ENCODE data around the gene GGT7. TPM values are rescaled to one million over a fixed set of nuclear protein-coding genes. Genes with fewer than 3 reads are reported as not detected.

The GGT7 gene, protein sequence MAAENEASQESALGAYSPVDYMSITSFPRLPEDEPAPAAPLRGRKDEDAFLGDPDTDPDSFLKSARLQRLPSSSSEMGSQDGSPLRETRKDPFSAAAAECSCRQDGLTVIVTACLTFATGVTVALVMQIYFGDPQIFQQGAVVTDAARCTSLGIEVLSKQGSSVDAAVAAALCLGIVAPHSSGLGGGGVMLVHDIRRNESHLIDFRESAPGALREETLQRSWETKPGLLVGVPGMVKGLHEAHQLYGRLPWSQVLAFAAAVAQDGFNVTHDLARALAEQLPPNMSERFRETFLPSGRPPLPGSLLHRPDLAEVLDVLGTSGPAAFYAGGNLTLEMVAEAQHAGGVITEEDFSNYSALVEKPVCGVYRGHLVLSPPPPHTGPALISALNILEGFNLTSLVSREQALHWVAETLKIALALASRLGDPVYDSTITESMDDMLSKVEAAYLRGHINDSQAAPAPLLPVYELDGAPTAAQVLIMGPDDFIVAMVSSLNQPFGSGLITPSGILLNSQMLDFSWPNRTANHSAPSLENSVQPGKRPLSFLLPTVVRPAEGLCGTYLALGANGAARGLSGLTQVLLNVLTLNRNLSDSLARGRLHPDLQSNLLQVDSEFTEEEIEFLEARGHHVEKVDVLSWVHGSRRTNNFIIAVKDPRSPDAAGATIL
- 58.4 and 59.1 TPM in 2 replicates for total RNA-seq
- long read RNA-seq, partial matches to known transcripts: 18 of 35 reads
- long read RNA-seq, other reads (novel, unspliced or antisense): 13 of 35 reads

DNA sequence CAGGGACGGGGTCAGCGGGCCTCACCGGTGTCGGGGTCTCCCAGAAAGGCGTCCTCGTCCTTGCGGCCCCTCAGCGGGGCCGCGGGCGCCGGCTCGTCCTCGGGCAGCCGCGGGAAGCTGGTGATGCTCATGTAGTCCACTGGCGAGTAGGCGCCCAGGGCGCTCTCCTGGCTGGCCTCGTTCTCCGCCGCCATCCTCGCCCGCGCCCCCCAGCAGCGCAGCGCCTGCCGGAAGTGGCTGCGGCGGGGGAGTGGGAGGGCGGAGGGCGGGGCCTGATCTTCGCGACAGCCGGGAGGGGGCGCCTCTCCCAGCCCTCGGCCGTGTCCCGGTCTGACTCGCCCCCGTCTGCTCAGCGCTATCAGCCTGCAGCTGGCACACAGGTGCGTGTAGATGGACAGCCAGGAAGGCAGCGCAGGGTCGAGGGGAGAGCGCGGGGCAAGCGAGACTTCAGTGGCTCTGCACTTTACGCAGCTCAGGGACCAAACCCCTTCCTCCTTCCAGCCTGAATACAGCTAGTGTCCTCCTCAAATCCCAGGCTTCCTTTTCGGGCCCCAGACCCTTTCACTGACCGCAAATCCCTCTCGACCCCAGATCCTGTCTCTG is at the start of gene GGT7:
Gene GGT7, minus strand, starts transcription at position 235 of the 603 bp plus-strand sequence. Its CDS starts 41 bp downstream, at position 194.
- Mint-ChIP-seq H3K27ac (peak within 1 kb of the TSS; percentile 60), H3K4me3 (ENCODE audit: low read depth) (peak within 1 kb of the TSS; percentile 80)

DNA sequence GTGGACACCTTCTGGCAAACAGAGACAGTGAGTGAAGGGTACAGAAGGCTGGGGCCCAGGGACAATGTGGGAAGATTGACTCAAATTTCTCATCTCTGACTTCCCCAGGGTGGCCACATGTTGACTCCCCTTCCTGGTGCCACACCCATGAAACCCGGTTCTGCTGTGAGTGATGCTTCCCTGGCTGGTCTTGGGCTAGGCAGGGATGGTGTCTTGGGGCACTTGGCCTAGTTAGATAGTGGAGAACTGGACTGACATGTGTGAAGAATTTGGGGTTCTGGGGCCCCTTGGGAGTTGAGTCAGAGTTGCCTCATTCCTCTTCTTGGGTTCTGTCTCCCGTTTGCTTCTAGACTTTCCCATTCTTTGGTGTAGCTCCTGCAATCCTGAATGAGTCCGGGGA is 48.8 kb upstream of the GGT7 start:
- Mint-ChIP-seq H3K4me3 (ENCODE audit: low read depth) (no peak overlapping the region), H3K9me3 (ENCODE audit: low read depth) (no peaks in the 10 kb centered on the region), H3K36me3 (ENCODE audit: insufficient read depth) (peaks cover 12% of the 10 kb centered on the region), H3K27ac (no peak overlapping the region), H3K4me1 (ENCODE audit: low read depth) (peaks cover 6% of the 10 kb centered on the region), H3K27me3 (no peaks in the 10 kb centered on the region)
- no peak for DNase-seq (ENCODE audit: low spot score, unreplicated experiment)
- TF ChIP-seq, protein P1, sequence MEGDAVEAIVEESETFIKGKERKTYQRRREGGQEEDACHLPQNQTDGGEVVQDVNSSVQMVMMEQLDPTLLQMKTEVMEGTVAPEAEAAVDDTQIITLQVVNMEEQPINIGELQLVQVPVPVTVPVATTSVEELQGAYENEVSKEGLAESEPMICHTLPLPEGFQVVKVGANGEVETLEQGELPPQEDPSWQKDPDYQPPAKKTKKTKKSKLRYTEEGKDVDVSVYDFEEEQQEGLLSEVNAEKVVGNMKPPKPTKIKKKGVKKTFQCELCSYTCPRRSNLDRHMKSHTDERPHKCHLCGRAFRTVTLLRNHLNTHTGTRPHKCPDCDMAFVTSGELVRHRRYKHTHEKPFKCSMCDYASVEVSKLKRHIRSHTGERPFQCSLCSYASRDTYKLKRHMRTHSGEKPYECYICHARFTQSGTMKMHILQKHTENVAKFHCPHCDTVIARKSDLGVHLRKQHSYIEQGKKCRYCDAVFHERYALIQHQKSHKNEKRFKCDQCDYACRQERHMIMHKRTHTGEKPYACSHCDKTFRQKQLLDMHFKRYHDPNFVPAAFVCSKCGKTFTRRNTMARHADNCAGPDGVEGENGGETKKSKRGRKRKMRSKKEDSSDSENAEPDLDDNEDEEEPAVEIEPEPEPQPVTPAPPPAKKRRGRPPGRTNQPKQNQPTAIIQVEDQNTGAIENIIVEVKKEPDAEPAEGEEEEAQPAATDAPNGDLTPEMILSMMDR (IDR thresholded peaks at IDR 0.05; ENCODE audit: unreplicated experiment): no peak

More for the DNA sequence above, at the start of gene GGT7:
- H3K27me3 Mint-ChIP-seq: peaks cover 21% of the 10 kb centered on the region
- peak; percentile 94 for DNase-seq (ENCODE audit: low spot score, unreplicated experiment)
- TF ChIP-seq, protein P1 (IDR thresholded peaks at IDR 0.05; ENCODE audit: unreplicated experiment): peak; percentile 86
- peaks cover 1% of the 10 kb centered on the region for H3K36me3 Mint-ChIP-seq (ENCODE audit: insufficient read depth)
- peaks cover 32% of the 10 kb centered on the region for H3K4me1 Mint-ChIP-seq (ENCODE audit: low read depth)
- H3K9me3 Mint-ChIP-seq (ENCODE audit: low read depth): no peaks in the 10 kb centered on the region

DNA sequence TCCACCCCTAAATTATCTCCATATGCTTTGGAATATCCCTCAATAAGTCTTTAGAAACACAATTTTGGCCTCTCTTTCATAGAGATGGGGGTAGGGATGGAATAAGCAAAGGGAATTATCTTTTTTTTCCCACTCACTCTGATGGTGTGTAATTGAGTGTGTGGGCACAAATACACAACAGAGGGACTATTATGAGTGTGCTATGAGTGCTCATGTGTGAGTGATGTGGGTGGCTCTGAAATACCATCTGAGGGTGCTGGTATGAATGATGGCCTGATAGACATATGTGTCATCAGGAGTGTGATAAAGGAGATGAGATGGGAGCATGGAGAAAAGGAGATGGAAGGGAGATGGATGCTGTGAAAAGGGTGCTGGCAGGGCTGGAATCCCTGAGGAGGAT is 47.4 kb upstream of the GGT7 start:
- Mint-ChIP-seq H3K9me3 (ENCODE audit: low read depth) (no peaks in the 10 kb centered on the region), H3K27ac (no peak overlapping the region), H3K27me3 (no peaks in the 10 kb centered on the region), H3K4me3 (ENCODE audit: low read depth) (no peak overlapping the region), H3K4me1 (ENCODE audit: low read depth) (peaks cover 7% of the 10 kb centered on the region), H3K36me3 (ENCODE audit: insufficient read depth) (peaks cover 9% of the 10 kb centered on the region)
- TF ChIP-seq, protein P1 (IDR thresholded peaks at IDR 0.05; ENCODE audit: unreplicated experiment): no peak
- no peak for DNase-seq (ENCODE audit: low spot score, unreplicated experiment)

DNA sequence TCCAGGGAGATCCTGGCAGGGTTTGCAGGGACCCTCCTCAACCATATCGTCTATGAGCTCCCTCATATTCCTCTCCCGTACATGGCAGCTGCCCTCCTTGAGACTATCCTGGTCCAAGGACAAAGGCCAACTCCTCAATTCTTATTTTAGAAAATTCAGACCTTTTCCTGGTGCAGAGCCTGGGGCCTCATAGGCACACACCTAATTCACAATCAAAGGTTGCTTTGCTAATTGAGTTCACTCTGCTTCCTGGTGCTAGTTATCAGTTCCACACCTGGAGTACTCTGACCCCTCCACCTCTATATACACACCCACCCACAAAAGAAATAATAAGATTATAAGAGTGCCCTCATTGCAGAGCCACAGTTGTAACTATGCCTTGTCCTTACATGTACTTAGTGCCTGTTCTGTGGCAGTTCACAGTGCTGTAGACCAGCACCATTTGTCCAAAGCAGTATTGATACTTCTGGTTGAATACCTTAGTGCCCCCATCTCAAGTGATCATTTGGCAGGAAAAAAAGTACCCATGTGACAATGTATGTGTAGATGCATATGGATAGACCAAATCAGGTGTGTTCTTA is 44.2 kb upstream of the GGT7 start:
- TF ChIP-seq, protein P1 (IDR thresholded peaks at IDR 0.05; ENCODE audit: unreplicated experiment): no peak
- Mint-ChIP-seq H3K4me3 (ENCODE audit: low read depth) (no peak overlapping the region), H3K9me3 (ENCODE audit: low read depth) (no peaks in the 10 kb centered on the region), H3K36me3 (ENCODE audit: insufficient read depth) (peaks cover 12% of the 10 kb centered on the region), H3K4me1 (ENCODE audit: low read depth) (peaks cover 7% of the 10 kb centered on the region), H3K27me3 (no peaks in the 10 kb centered on the region), H3K27ac (no peak overlapping the region)
- DNase-seq (ENCODE audit: low spot score, unreplicated experiment): no peak
